HCT116 (cell line): ENCODE measurements around the gene STAT2. TPM values are rescaled to one million over a fixed set of nuclear protein-coding genes. Genes with fewer than 3 reads are reported as not detected.

ENCODE experiments used
- ATAC-seq: fragments of 200-7000 bp; cut with Tn5 transposase; 2 replicates; pipeline ENCODE4 v1.9.1; 2020; ENCODE audit warnings: mild to moderate bottlenecking, moderate library complexity
- BruUV-seq: library from RNA; stranded (reverse); fragments of 400-500 nt; replicated peaks from 2 replicates; lab custom pipeline; 2021; lab: Mats Ljungman, UMichigan
- CTCF ChIA-PET: fragments of 300-600 bp; sonication (Branson Sonifier 250); formaldehyde crosslinking; loops from one replicate; lab custom pipeline; 2021; ENCODE audit warnings: antibody characterized with exemption; lab: Charles Lee
- POLR2A ChIA-PET: fragments of 300-600, 350-600 bp; sonication (Branson Sonifier 250); formaldehyde crosslinking; loops from one replicate; lab custom pipeline; 2021; ENCODE audit warnings: antibody characterized with exemption; lab: Charles Lee
- RAD21 ChIA-PET, 2 experiments: fragments of 300-600 bp; sonication (Branson Sonifier 250); formaldehyde crosslinking; loops; one replicate each; lab custom pipeline; 2023; ENCODE audit warnings: low total read pairs in 2 of 2; ENCODE audit not compliant: uncharacterized antibody in 2 of 2, unreplicated experiment in 2 of 2, low non-redundant PET in 1 of 2; lab: Charles Lee
- DNase-seq: peaks from one replicate; pipeline ENCODE4 v3.0.0-alpha.2; 2010; ENCODE audit warnings: low read depth, low spot score
- H2AFZ ChIP-seq: fragments of 200-600 bp; shearing (Covaris generic), sonication (generic); 2 replicates; pipeline ENCODE4 v1.6.1; 2017; ENCODE audit warnings: low read depth, mixed run types, mixed read lengths, antibody characterized with exemption, low read length; ENCODE audit not compliant: poor library complexity, severe bottlenecking
- H3K27ac ChIP-seq: 2 replicates; pipeline ENCODE4 v1.5.1; 2012; ENCODE audit warnings: low read depth, low read length
- H3K27me3 ChIP-seq: fragments of 200-600 bp; sonication (generic); 2 replicates; pipeline ENCODE4 v1.6.1; 2016; ENCODE audit warnings: mixed run types, low read length, mixed read lengths; ENCODE audit not compliant: insufficient read depth
- H3K36me3 ChIP-seq, 2 experiments: fragments of 200-500 bp in 1 of 2; fragments of 200-600 bp in 1 of 2; sonication (Bioruptor generic) in 1 of 2; sonication (generic) in 1 of 2; 2 replicates each; pipeline versions ENCODE4 v1.5.1 to v1.6.1; 2014 to 2016; ENCODE audit warnings: low read length in 2 of 2, inconsistent platforms in 1 of 2, mixed read lengths in 1 of 2, mixed run types in 1 of 2; ENCODE audit not compliant: insufficient read depth in 2 of 2, control insufficient read depth in 1 of 2
- H3K4me1 ChIP-seq, 2 experiments: fragments of 200-600 bp in 1 of 2; sonication (generic) in 1 of 2; 2 replicates each; pipeline versions ENCODE4 v1.5.1 to v1.6.1; 2012 to 2017; ENCODE audit warnings: low read length in 2 of 2, inconsistent platforms in 1 of 2, mild to moderate bottlenecking in 1 of 2, mixed read lengths in 1 of 2, mixed run types in 1 of 2, moderate library complexity in 1 of 2; ENCODE audit not compliant: insufficient read depth in 2 of 2, control insufficient read depth in 1 of 2
- H3K4me2 ChIP-seq: fragments of 200-600 bp; sonication (generic); 2 replicates; pipeline ENCODE4 v1.6.1; 2017; ENCODE audit warnings: mixed run types, low read length, mixed read lengths
- H3K4me3 ChIP-seq, 2 experiments: fragments of 200-600 bp in 1 of 2; sonication (generic) in 1 of 2; replicated peaks in 1 of 2; 2 replicates each; pipeline ENCODE4 v1.5.1; 2011 to 2016; ENCODE audit warnings: low read length in 2 of 2, control low read depth in 1 of 2, low read depth in 1 of 2, mild to moderate bottlenecking in 1 of 2, mixed read lengths in 1 of 2, mixed run types in 1 of 2
- H3K79me2 ChIP-seq: fragments of 200-600 bp; sonication (generic); 2 replicates; pipeline ENCODE4 v1.6.1; 2017; ENCODE audit warnings: mild to moderate bottlenecking, mixed run types, low read length, moderate library complexity, mixed read lengths; ENCODE audit not compliant: insufficient read depth
- H3K9ac ChIP-seq: fragments of 200-600 bp; sonication (generic); 2 replicates; pipeline ENCODE4 v1.6.1; 2016; ENCODE audit warnings: low read length, mixed read lengths
- H3K9me2 ChIP-seq: fragments of 200-600 bp; sonication (generic), shearing (Covaris generic); 2 replicates; pipeline ENCODE4 v1.6.1; 2017; ENCODE audit warnings: mixed run types, mild to moderate bottlenecking, moderate library complexity; ENCODE audit not compliant: insufficient read depth
- H3K9me3 ChIP-seq, 2 experiments: fragments of 200-500 bp in 1 of 2; fragments of 200-600 bp in 1 of 2; sonication (Bioruptor generic) in 1 of 2; sonication (generic) in 1 of 2; 2 replicates each; pipeline ENCODE4 v1.6.1; 2014 to 2017; ENCODE audit warnings: low read length in 2 of 2, mixed read lengths in 2 of 2, inconsistent platforms in 1 of 2, low read depth in 1 of 2, mild to moderate bottlenecking in 1 of 2, mixed run types in 1 of 2, moderate library complexity in 1 of 2; ENCODE audit not compliant: control insufficient read depth in 1 of 2, insufficient read depth in 1 of 2
- H4K20me1 ChIP-seq: fragments of 200-600 bp; sonication (generic), shearing (Covaris generic); 2 replicates; pipeline ENCODE4 v1.6.1; 2017; ENCODE audit warnings: mixed run types, mild to moderate bottlenecking, moderate library complexity; ENCODE audit not compliant: insufficient read depth
- CBX3 ChIP-seq: IDR thresholded peaks from 2 replicates; pipeline ENCODE4 v1.6.1; 2012; ENCODE audit warnings: low read depth
- CEBPB ChIP-seq: IDR thresholded peaks from 2 replicates; pipeline ENCODE4 v1.6.1; 2012; ENCODE audit warnings: low read depth
- EGR1 ChIP-seq: IDR thresholded peaks from 2 replicates; pipeline ENCODE4 v1.6.1; 2012; ENCODE audit warnings: low read depth
- ELF1 ChIP-seq: IDR thresholded peaks from 2 replicates; pipeline ENCODE4 v1.6.1; 2012; ENCODE audit warnings: low read depth, borderline replicate concordance
- EZH2 ChIP-seq: fragments of 200-600 bp; sonication (generic); IDR thresholded peaks from 2 replicates; pipeline ENCODE4 v1.6.1; 2017; ENCODE audit warnings: antibody characterized with exemption, mixed run types
- FOSL1 ChIP-seq: IDR thresholded peaks from 2 replicates; pipeline ENCODE4 v1.6.1; 2012; ENCODE audit warnings: low read depth
- JUND ChIP-seq: IDR thresholded peaks from 2 replicates; pipeline ENCODE4 v1.6.1; 2012
- POLR2A ChIP-seq: IDR thresholded peaks from 2 replicates; pipeline ENCODE4 v1.7.0; 2011; ENCODE audit warnings: borderline replicate concordance; ENCODE audit not compliant: insufficient read depth, insufficient read length; ENCODE audit errors: extremely low read depth
- RAD21 ChIP-seq: IDR thresholded peaks from 2 replicates; pipeline ENCODE4 v1.6.1; 2012; ENCODE audit warnings: low read depth, mild to moderate bottlenecking
- SIN3A ChIP-seq: IDR thresholded peaks from 2 replicates; pipeline ENCODE4 v1.6.1; 2012; ENCODE audit warnings: low read depth
- SP1 ChIP-seq: IDR thresholded peaks from 2 replicates; pipeline ENCODE4 v1.6.1; 2012; ENCODE audit warnings: low read depth
- SRF ChIP-seq: IDR thresholded peaks from 2 replicates; pipeline ENCODE4 v1.6.1; 2012; ENCODE audit warnings: low read depth
- TCF7L2 ChIP-seq: IDR thresholded peaks from 2 replicates; pipeline ENCODE4 v1.7.0; 2011; ENCODE audit warnings: borderline replicate concordance, inconsistent platforms; ENCODE audit not compliant: insufficient read depth, insufficient read length; ENCODE audit errors: extremely low read depth
- YY1 ChIP-seq: IDR thresholded peaks from 2 replicates; pipeline ENCODE4 v1.6.1; 2011; ENCODE audit warnings: low read length, low read depth, moderate library complexity, mild to moderate bottlenecking; ENCODE audit not compliant: insufficient replicate concordance; ENCODE audit errors: extremely low read depth
- ZNF274 ChIP-seq: fragments of 200-500 bp; sonication (Bioruptor generic); IDR thresholded peaks from 2 replicates; pipeline ENCODE4 v1.6.1; 2014; ENCODE audit warnings: mild to moderate bottlenecking, low read depth, low read length, inconsistent platforms
- intact Hi-C: fragments of 100-400 bp; cut with micrococcal nuclease; formaldehyde crosslinking; loops from 2 replicates; pipeline ENCODE4 v1.10.0; 2022
- total RNA-seq: library from RNA; stranded (reverse); gene quantifications from one replicate; pipeline ENCODE4 v1.2.1, GENCODE V29; 2021; ENCODE audit not compliant: unreplicated experiment
- TF ChIP-seq, protein P1 (sequence below): IDR thresholded peaks from 2 replicates; pipeline ENCODE4 v1.6.1; 2012
- TF ChIP-seq, protein P2 (sequence below): IDR thresholded peaks from 2 replicates; pipeline ENCODE4 v1.6.1; 2012; ENCODE audit warnings: low read depth
- TF ChIP-seq, protein P3 (sequence below), 3 experiments: fragments of 200-600 bp in 1 of 3; sonication (generic) in 1 of 3; IDR thresholded peaks in 2 of 3; conservative IDR thresholded peaks in 1 of 3; 2 replicates each; pipeline ENCODE4 v1.5.1; 2012 to 2017; ENCODE audit warnings: low read depth in 2 of 3, low read length in 2 of 3, antibody characterized with exemption in 1 of 3, borderline replicate concordance in 1 of 3, control low read depth in 1 of 3, mild to moderate bottlenecking in 1 of 3, mixed read lengths in 1 of 3, mixed run types in 1 of 3, moderate library complexity in 1 of 3; ENCODE audit not compliant: insufficient read depth in 1 of 3
- TF ChIP-seq, protein P4 (sequence below): IDR thresholded peaks from 2 replicates; pipeline ENCODE4 v1.6.1; 2011; ENCODE audit warnings: mild to moderate bottlenecking, low read length, moderate library complexity; ENCODE audit not compliant: insufficient replicate concordance; ENCODE audit errors: extremely low read depth
- TF ChIP-seq, protein P5 (sequence below): IDR thresholded peaks from 2 replicates; pipeline ENCODE4 v1.6.1; 2012

The STAT2 gene
- total RNA-seq, 1 experiment from 2014 or later = 53.1 TPM

DNA sequence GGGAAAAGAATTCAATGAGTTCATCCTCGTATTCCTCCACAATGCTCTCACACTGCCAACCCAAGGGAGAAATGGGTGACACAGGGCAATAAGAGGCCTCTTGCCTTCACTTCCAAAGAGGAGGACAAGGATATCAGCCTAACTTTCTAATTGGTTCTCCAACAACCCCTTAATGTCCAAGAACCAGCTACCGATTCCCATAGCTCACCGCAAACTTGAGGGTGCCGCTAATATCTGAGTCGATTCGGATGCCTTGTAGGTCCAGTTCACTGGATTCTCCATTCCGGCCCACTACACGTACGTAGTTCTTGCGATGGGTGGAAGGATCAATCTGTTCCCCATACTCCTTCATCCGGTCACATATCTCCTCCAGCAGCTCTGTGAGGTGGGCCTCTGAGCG, 48.9 kb downstream of the STAT2 start:
- H3K9ac ChIP-seq = no peak overlapping the region
- TF ChIP-seq, protein P1, sequence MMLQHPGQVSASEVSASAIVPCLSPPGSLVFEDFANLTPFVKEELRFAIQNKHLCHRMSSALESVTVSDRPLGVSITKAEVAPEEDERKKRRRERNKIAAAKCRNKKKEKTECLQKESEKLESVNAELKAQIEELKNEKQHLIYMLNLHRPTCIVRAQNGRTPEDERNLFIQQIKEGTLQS = no peak
- no peak for TF ChIP-seq FOSL1
- no peak for TF ChIP-seq JUND
- TF ChIP-seq EGR1 = no peak
- no peak for TF ChIP-seq YY1
- TF ChIP-seq, protein P2, sequence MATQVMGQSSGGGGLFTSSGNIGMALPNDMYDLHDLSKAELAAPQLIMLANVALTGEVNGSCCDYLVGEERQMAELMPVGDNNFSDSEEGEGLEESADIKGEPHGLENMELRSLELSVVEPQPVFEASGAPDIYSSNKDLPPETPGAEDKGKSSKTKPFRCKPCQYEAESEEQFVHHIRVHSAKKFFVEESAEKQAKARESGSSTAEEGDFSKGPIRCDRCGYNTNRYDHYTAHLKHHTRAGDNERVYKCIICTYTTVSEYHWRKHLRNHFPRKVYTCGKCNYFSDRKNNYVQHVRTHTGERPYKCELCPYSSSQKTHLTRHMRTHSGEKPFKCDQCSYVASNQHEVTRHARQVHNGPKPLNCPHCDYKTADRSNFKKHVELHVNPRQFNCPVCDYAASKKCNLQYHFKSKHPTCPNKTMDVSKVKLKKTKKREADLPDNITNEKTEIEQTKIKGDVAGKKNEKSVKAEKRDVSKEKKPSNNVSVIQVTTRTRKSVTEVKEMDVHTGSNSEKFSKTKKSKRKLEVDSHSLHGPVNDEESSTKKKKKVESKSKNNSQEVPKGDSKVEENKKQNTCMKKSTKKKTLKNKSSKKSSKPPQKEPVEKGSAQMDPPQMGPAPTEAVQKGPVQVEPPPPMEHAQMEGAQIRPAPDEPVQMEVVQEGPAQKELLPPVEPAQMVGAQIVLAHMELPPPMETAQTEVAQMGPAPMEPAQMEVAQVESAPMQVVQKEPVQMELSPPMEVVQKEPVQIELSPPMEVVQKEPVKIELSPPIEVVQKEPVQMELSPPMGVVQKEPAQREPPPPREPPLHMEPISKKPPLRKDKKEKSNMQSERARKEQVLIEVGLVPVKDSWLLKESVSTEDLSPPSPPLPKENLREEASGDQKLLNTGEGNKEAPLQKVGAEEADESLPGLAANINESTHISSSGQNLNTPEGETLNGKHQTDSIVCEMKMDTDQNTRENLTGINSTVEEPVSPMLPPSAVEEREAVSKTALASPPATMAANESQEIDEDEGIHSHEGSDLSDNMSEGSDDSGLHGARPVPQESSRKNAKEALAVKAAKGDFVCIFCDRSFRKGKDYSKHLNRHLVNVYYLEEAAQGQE = no peak
- TF ChIP-seq, protein P3, sequence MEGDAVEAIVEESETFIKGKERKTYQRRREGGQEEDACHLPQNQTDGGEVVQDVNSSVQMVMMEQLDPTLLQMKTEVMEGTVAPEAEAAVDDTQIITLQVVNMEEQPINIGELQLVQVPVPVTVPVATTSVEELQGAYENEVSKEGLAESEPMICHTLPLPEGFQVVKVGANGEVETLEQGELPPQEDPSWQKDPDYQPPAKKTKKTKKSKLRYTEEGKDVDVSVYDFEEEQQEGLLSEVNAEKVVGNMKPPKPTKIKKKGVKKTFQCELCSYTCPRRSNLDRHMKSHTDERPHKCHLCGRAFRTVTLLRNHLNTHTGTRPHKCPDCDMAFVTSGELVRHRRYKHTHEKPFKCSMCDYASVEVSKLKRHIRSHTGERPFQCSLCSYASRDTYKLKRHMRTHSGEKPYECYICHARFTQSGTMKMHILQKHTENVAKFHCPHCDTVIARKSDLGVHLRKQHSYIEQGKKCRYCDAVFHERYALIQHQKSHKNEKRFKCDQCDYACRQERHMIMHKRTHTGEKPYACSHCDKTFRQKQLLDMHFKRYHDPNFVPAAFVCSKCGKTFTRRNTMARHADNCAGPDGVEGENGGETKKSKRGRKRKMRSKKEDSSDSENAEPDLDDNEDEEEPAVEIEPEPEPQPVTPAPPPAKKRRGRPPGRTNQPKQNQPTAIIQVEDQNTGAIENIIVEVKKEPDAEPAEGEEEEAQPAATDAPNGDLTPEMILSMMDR (IDR thresholded peaks at IDR 0.05 in 2 of 3, conservative IDR thresholded peaks at IDR 0.05 in 1 of 3; ENCODE audit: borderline replicate concordance in 1 of 3, insufficient read depth in 1 of 3, low read depth in 2 of 3, low read length in 2 of 3) = no peak
- no peak for TF ChIP-seq SRF
- no peak for TF ChIP-seq ZNF274
- TF ChIP-seq CEBPB = no peak
- no peak for TF ChIP-seq SIN3A
- no peak for TF ChIP-seq POLR2A
- TF ChIP-seq, protein P4, sequence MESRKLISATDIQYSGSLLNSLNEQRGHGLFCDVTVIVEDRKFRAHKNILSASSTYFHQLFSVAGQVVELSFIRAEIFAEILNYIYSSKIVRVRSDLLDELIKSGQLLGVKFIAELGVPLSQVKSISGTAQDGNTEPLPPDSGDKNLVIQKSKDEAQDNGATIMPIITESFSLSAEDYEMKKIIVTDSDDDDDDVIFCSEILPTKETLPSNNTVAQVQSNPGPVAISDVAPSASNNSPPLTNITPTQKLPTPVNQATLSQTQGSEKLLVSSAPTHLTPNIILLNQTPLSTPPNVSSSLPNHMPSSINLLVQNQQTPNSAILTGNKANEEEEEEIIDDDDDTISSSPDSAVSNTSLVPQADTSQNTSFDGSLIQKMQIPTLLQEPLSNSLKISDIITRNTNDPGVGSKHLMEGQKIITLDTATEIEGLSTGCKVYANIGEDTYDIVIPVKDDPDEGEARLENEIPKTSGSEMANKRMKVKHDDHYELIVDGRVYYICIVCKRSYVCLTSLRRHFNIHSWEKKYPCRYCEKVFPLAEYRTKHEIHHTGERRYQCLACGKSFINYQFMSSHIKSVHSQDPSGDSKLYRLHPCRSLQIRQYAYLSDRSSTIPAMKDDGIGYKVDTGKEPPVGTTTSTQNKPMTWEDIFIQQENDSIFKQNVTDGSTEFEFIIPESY = no peak
- TF ChIP-seq, protein P5, sequence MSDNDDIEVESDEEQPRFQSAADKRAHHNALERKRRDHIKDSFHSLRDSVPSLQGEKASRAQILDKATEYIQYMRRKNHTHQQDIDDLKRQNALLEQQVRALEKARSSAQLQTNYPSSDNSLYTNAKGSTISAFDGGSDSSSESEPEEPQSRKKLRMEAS = no peak
- no peak for TF ChIP-seq CBX3
- no peak for TF ChIP-seq EZH2
- TF ChIP-seq RAD21 = no peak
- no peak for TF ChIP-seq TCF7L2
- TF ChIP-seq ELF1 = no peak
- TF ChIP-seq SP1 = no peak
- intact Hi-C loops = no loop called here
- H4K20me1 ChIP-seq = no peaks in the 10 kb centered on the region
- no peak overlapping the region for H3K27ac ChIP-seq
- ChIA-PET POLR2A (interaction anchor here (0.6 kb wide), 1 partner anchor 559 kb away, joined by 3 read pairs; no protein-coding TSS in a partner anchor), RAD21 (no interaction called here), CTCF (no interaction called here)
- H3K9me3 ChIP-seq = no peaks in the 10 kb centered on the region
- no peak for DNase-seq
- no peak overlapping the region for H3K4me2 ChIP-seq
- no peak overlapping the region for H2AFZ ChIP-seq
- peaks cover 26% of the 10 kb centered on the region for H3K79me2 ChIP-seq
- no peak for ATAC-seq
- peaks cover 19 to 28% of the 10 kb centered on the region in 2 experiments; a peak in 3 of 4 replicates for H3K36me3 ChIP-seq
- peaks cover 2 to 8% of the 10 kb centered on the region in 2 experiments; a peak in 2 of 4 replicates for H3K4me1 ChIP-seq
- BruUV-seq = TSS peak; percentile 0
- H3K4me3 ChIP-seq = no peak overlapping the region
- H3K27me3 ChIP-seq = no peaks in the 10 kb centered on the region
- H3K9me2 ChIP-seq = no peaks in the 10 kb centered on the region
